ENCODE data around the gene FEM1A. TPM values are rescaled to one million over a fixed set of nuclear protein-coding genes. Genes with fewer than 3 reads are reported as not detected.
A peak's percentile ranks its signal among the peaks of the same experiment; 100 is the strongest.

Gene FEM1A
- total and polyA plus RNA-seq, 2 of the 13 experiments (the other 11 are each of a cell fraction or from before 2014, with no cell fraction given): 3.2 to 10.8 TPM

DNA sequence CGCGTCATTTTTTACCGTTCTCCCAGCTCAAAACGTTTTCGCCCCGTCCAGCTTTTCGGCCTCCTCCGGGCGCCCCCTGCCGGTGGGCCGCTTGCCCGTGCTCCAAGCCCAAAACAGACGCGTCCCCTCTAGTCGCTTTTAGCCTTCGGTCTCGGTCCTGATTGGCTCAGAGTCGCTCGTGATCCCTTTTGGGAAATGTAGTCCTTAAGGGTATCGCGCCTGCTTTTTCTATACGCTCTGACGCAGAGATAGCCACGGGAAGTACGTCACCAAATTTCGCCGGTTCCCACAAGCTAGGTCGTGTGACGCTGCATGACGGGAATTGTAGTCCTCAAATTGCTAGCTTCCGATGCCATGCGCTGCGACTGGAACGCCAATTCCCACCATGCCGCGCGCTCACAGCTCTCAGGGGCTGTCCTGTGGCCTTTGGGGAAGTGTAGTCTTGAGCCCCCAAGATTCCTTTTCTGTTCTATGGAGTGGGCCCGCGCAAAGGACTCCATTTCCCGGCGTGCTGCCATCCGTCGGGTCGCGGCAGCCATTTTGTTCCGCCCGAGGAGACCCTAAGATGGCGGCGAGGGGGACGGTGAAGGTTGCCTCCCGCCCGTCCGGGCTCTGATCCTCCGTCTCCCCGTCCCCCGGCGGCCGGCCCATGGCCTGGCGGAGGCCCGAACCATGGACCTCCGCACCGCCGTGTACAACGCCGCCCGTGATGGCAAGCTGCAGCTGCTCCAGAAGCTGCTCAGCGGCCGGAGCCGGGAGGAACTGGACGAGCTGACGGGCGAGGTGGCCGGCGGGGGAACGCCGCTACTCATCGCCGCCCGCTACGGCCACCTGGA lies at the start of gene FEM1A (continued):
- TF ChIP-seq CREB1 (IDR thresholded peaks at IDR 0.05) (peak; percentile 100), CREB1 (CRISPR knock-in tag; IDR thresholded peaks at IDR 0.05) (peak; percentile 99), ZNF772 (CRISPR knock-in tag; IDR thresholded peaks at IDR 0.05) (peak; percentile 42), GTF3A (CRISPR knock-in tag; conservative IDR thresholded peaks at IDR 0.05) (0 out of 2 replicates have a peak, but pooled peaks have one; percentile 45), ARID3A (IDR thresholded peaks at IDR 0.05; ENCODE audit: low read depth, low read length) (peak; percentile 65), ESRRA (CRISPR knock-in tag; IDR thresholded peaks at IDR 0.05; ENCODE audit: low read depth) (peak; percentile 6; the same call in 1 of the 2 replicates), ZFX (CRISPR knock-in tag; IDR thresholded peaks at IDR 0.05; ENCODE audit: low read depth) (peak; percentile 84), TBX3 (IDR thresholded peaks at IDR 0.05; ENCODE audit: borderline replicate concordance) (peak; percentile 8; the same call in 1 of the 2 replicates), MIXL1 (CRISPR knock-in tag; IDR thresholded peaks at IDR 0.05) (peak; percentile 40; the same call in 1 of the 2 replicates), ZNF776 (CRISPR knock-in tag; IDR thresholded peaks at IDR 0.05) (peak; percentile 82), DNMT1 (CRISPR knock-in tag; IDR thresholded peaks at IDR 0.05) (no peak), GMEB1 (CRISPR knock-in tag; IDR thresholded peaks at IDR 0.05; ENCODE audit: borderline replicate concordance) (peak; percentile 92), AFF4 (CRISPR knock-in tag; IDR thresholded peaks at IDR 0.05) (no peak), ZSCAN29 (CRISPR knock-in tag; conservative IDR thresholded peaks at IDR 0.05) (no peak)
- TF ChIP-seq, protein P1, sequence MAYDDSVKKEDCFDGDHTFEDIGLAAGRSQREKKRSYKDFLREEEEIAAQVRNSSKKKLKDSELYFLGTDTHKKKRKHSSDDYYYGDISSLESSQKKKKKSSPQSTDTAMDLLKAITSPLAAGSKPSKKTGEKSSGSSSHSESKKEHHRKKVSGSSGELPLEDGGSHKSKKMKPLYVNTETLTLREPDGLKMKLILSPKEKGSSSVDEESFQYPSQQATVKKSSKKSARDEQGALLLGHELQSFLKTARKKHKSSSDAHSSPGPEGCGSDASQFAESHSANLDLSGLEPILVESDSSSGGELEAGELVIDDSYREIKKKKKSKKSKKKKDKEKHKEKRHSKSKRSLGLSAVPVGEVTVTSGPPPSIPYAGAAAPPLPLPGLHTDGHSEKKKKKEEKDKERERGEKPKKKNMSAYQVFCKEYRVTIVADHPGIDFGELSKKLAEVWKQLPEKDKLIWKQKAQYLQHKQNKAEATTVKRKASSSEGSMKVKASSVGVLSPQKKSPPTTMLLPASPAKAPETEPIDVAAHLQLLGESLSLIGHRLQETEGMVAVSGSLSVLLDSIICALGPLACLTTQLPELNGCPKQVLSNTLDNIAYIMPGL (CRISPR knock-in tag; IDR thresholded peaks at IDR 0.05; ENCODE audit: borderline replicate concordance in 1 of 2, low read depth in 1 of 2): peak; percentile 72 to 78
